Activated CD4-positive, alpha-beta T cell treated with anti-CD3 and anti-CD28 coated beads, Interleukin-2, amount 10 ng/mL, durations not matched to agents 7 days and 5 days (primary cell): Measurements from ENCODE around the gene FOXB1. TPM values are rescaled to one million over a fixed set of nuclear protein-coding genes. Genes with fewer than 3 reads are reported as not detected.

Experiments used
- CTCF ChIA-PET: fragments of 350-600 bp; sonication (Branson Sonifier 250); formaldehyde crosslinking; loops from one replicate; lab custom pipeline; 2021; ENCODE audit warnings: antibody characterized with exemption; lab: Charles Lee
- POLR2A ChIA-PET: fragments of 350-600 bp; sonication (Branson Sonifier 250); formaldehyde crosslinking; loops from one replicate; lab custom pipeline; 2021; ENCODE audit warnings: antibody characterized with exemption; lab: Charles Lee
- DNase-seq: peaks from one replicate; pipeline ENCODE4 v3.0.0-alpha.2; 2020
- H3K27ac Mint-ChIP-seq: one replicate; pipeline ENCODE4 v1.8.0; 2021; ENCODE audit warnings: mild to moderate bottlenecking, moderate library complexity, mixed read lengths
- H3K27me3 Mint-ChIP-seq: one replicate; pipeline ENCODE4 v1.8.0; 2021; ENCODE audit warnings: mixed read lengths
- H3K36me3 Mint-ChIP-seq: one replicate; pipeline ENCODE4 v1.8.0; 2021; ENCODE audit warnings: low read depth, mixed read lengths
- H3K4me1 Mint-ChIP-seq: one replicate; pipeline ENCODE4 v1.8.0; 2021; ENCODE audit warnings: mixed read lengths
- H3K4me3 Mint-ChIP-seq: one replicate; pipeline ENCODE4 v1.8.0; 2021; ENCODE audit warnings: mild to moderate bottlenecking, moderate library complexity, mixed read lengths
- H3K9me3 Mint-ChIP-seq: one replicate; pipeline ENCODE4 v1.8.0; 2021; ENCODE audit warnings: mixed read lengths
- total RNA-seq, 2 experiments: library from RNA; stranded (reverse); gene quantifications; one replicate each; pipeline ENCODE4 v1.2.3, GENCODE V29; 2021

FOXB1 gene
- total RNA-seq, 2 experiments from 2014 or later: 0.54 to 0.57 TPM

DNA sequence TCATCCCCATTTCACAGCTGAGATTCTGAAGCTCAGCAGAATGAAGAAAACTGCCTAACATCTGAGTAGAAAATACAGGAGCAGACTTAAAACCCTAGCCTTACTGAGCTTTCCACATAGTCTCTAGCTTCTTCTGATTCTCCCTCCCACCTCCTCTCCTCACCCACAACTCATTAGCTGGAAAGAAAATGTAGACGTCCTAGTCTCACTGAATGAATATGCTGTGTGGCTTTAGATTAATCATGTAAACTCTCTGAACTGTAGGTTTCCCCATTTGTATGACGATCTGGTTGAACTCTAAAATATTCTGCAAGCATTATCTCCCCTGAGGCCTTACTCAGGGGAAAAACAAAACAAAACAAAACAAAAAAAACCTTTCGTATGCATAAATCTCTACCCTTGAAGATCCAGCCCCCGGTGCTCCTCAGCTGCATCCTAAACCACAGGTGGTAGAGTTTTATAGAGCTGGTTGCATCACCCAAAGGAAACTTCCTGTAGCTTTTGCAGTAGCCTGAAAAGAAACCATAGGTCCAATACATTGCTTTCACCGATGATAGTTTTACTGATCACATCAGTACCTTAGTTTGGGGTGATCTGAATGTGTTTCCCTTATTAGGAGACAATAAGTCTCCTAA, 40.6 kb downstream of the FOXB1 start:
- peaks cover 2% of the 10 kb centered on the region for H3K36me3 Mint-ChIP-seq
- peak overlapping the region; percentile 71 for H3K27ac Mint-ChIP-seq
- POLR2A ChIA-PET: interaction anchor here (0.6 to 0.9 kb wide), 2 partner anchors 11 to 25 kb away, joined by 3 to 5 read pairs; no protein-coding TSS in a partner anchor
- H3K4me3 Mint-ChIP-seq: peak overlapping the region; percentile 0
- H3K27me3 Mint-ChIP-seq: peaks cover 9% of the 10 kb centered on the region
- H3K9me3 Mint-ChIP-seq: peaks cover 12% of the 10 kb centered on the region
- CTCF ChIA-PET: interaction anchor here (0.5 to 2.0 kb wide), 9 partner anchors 9 to 1378 kb away, joined by 3 to 7 read pairs (median 3); no protein-coding TSS in a partner anchor
- peaks cover 25% of the 10 kb centered on the region for H3K4me1 Mint-ChIP-seq
- DNase-seq: peak; percentile 67

- H3K4me1 Mint-ChIP-seq: peaks cover 25% of the 10 kb centered on the region
- DNase-seq: no peak
- H3K27me3 Mint-ChIP-seq: peaks cover 15% of the 10 kb centered on the region
- ChIA-PET CTCF (interaction anchor here (1.7 kb wide), 1 partner anchor 44 kb away, joined by 4 read pairs; the partner anchor contains the start of gene FOXB1), POLR2A (no interaction called here)
- H3K4me3 Mint-ChIP-seq: no peak overlapping the region
- peaks cover 21% of the 10 kb centered on the region for H3K9me3 Mint-ChIP-seq
- no peak overlapping the region for H3K27ac Mint-ChIP-seq
- peaks cover 4% of the 10 kb centered on the region for H3K36me3 Mint-ChIP-seq
These were observed 43.6 kb downstream of the FOXB1 start for GRCh38 chr15:60047701-60048100.

GRCh38 chr15:60049948-60050347, 45.8 kb downstream of the FOXB1 start:
- Mint-ChIP-seq H3K4me1 (peaks cover 12% of the 10 kb centered on the region), H3K27me3 (peaks cover 31% of the 10 kb centered on the region)
- CTCF ChIA-PET: interaction anchor here (1.2 kb wide), 1 partner anchor 18 kb away, joined by 4 read pairs; no protein-coding TSS in a partner anchor

DNA sequence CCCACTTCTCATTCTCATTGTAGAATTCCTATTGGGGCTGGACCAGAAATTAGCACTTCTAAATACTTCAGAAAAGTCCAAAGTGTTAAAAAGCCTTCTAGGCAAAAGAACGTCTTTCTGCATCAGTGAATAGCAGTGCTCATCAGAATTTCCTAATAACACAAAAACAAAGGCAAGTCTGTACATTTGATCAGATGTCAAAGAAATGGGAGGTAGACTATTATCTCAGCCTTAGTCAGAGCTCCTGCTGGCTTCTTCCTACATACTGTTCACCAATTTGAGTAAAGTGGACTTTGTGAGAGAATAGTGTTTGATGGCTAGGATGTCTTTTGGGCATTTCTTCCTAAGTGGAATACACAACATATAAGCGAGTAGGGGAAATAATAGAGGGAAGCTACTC, 48.7 kb downstream of the FOXB1 start:
- Mint-ChIP-seq H3K27me3 (peaks cover 45% of the 10 kb centered on the region), H3K9me3 (peaks cover 14% of the 10 kb centered on the region), H3K4me1 (no peaks in the 10 kb centered on the region), H3K36me3 (peaks cover 3% of the 10 kb centered on the region), H3K27ac (no peak overlapping the region), H3K4me3 (no peak overlapping the region)
- ChIA-PET CTCF (interaction anchor here (2.0 kb wide), 1 partner anchor 11 kb away, joined by 4 read pairs; no protein-coding TSS in a partner anchor), POLR2A (interaction anchor here (0.5 kb wide), 1 partner anchor 223 kb away, joined by 3 read pairs; no protein-coding TSS in a partner anchor)
- no peak for DNase-seq

More at GRCh38 chr15:60049948-60050347, 45.8 kb downstream of the FOXB1 start:
- no peak for DNase-seq
- H3K9me3 Mint-ChIP-seq: peaks cover 19% of the 10 kb centered on the region
- no peak overlapping the region for H3K4me3 Mint-ChIP-seq
- H3K27ac Mint-ChIP-seq: no peak overlapping the region
- H3K36me3 Mint-ChIP-seq: peaks cover 3% of the 10 kb centered on the region
- POLR2A ChIA-PET: no interaction called here

DNA sequence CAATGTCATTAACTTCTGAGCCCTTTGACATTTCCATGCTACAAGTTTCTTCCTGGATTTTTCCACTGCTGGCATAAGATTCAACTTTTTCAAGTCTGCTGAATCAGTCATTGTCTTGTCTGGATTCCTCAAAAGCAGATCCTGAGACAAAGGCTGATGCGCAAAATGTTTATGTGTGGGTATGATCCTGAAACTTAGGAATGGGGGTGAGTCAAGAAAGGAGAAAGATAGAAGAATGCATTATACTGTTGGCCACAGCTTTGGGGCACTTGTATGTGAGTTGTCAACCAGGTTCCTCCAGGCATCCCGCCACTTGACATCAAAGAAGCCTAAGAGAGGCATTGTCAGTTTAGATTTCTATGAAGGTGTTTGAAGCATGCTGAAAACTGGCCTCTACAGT, 50.4 kb downstream of the FOXB1 start:
- H3K27ac Mint-ChIP-seq: no peak overlapping the region
- CTCF ChIA-PET: interaction anchor here (2.0 kb wide), 1 partner anchor 9 kb away, joined by 4 read pairs; no protein-coding TSS in a partner anchor
- DNase-seq: no peak
- H3K27me3 Mint-ChIP-seq: peaks cover 47% of the 10 kb centered on the region
- no peaks in the 10 kb centered on the region for H3K4me1 Mint-ChIP-seq
- H3K36me3 Mint-ChIP-seq: peaks cover 3% of the 10 kb centered on the region
- no peak overlapping the region for H3K4me3 Mint-ChIP-seq
- POLR2A ChIA-PET: no interaction called here
- H3K9me3 Mint-ChIP-seq: peaks cover 11% of the 10 kb centered on the region
